ENCODE measurements around the gene SPATA6.

Gene SPATA6

DNA sequence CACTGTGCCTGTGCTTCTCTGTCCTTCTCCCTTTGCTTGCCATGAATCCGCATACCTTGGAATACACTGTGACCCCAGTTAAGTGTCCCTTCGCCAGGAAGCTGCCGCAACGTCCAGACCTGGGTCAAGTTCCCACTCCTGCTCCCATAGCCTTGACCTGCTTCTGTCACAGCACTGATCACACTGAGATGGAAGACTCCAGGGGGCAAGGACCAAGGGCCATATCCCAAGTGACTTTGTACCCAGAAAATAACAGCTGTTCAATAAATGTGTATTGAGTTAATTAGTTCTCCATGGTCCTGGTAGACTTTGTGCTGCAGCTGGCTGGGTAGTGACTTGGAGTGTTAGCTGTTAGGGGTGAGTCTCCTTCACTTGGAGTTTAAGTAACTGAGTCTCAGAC, 223.6 kb downstream of the SPATA6 start:
- no peak for DNase-seq

- DNase-seq, result no peak
These were observed 225.3 kb downstream of the SPATA6 start for GRCh38 chr1:48246727-48247126.

Measured in CD4-positive, alpha-beta T cell treated with Interleukin-6 for 4 hours (primary cell).